GM18951 (cell line): ENCODE results near the gene TRPV3.
"Not testable (repeated sequence)": the region's sequence is repeated elsewhere in the genome, so short reads cannot be mapped to it uniquely, and the experiment has no call there.

ENCODE experiments used
- POLR2A ChIP-seq: IDR thresholded peaks from 4 replicates; pipeline ENCODE4 v1.6.1; 2011; ENCODE audit warnings: mild to moderate bottlenecking; ENCODE audit not compliant: insufficient read length, insufficient read depth; ENCODE audit errors: extremely low read depth
- in situ Hi-C: fragments of 300-500 bp; cut with MboI; formaldehyde crosslinking; loops from one replicate; pipeline ENCODE4 v1.12.0; 2022; ENCODE audit warnings: low sequenced_read_pairs, mixed read lengths, inconsistent platforms; ENCODE audit not compliant: unreplicated experiment

Gene TRPV3

GRCh38 chr17:3532106-3532858, 25.3 kb downstream of the TRPV3 start:
- no peak for TF ChIP-seq POLR2A
- in situ Hi-C loops, result no loop called here

GRCh38 chr17:3531266-3532101, 26.1 kb downstream of the TRPV3 start:
- in situ Hi-C loops, result no loop called here
- no peak for TF ChIP-seq POLR2A

- no peak for TF ChIP-seq POLR2A
- in situ Hi-C loops, result no loop called here
Measured at GRCh38 chr17:3529817-3530741, 27.5 kb downstream of the TRPV3 start.

GRCh38 chr17:3528880-3529511, 28.6 kb downstream of the TRPV3 start:
- TF ChIP-seq POLR2A, result no peak
- in situ Hi-C loops, result no loop called here

- TF ChIP-seq POLR2A, result no peak
- in situ Hi-C loops, result no loop called here
Measured at GRCh38 chr17:3528403-3528851, 29.2 kb downstream of the TRPV3 start.

GRCh38 chr17:3527896-3528295, 29.7 kb downstream of the TRPV3 start:
- TF ChIP-seq POLR2A, result no peak
- in situ Hi-C loops, result no loop called here

- in situ Hi-C loops, result no loop called here
- TF ChIP-seq POLR2A, result no peak
Measured at GRCh38 chr17:3527468-3527867, 30.1 kb downstream of the TRPV3 start.

- in situ Hi-C loops, result no loop called here
- TF ChIP-seq POLR2A, result no peak
Measured at GRCh38 chr17:3526971-3527370, 30.6 kb downstream of the TRPV3 start.

- in situ Hi-C loops, result no loop called here
- TF ChIP-seq POLR2A, result no peak
Measured at GRCh38 chr17:3526491-3526890, 31.1 kb downstream of the TRPV3 start.

GRCh38 chr17:3524024-3524423, 33.6 kb downstream of the TRPV3 start:
- TF ChIP-seq POLR2A, result no peak
- in situ Hi-C loops, result no loop called here

GRCh38 chr17:3519472-3519871, 38.1 kb downstream of the TRPV3 start:
- in situ Hi-C loops, result not testable (repeated sequence)

GRCh38 chr17:3514873-3515272, 42.7 kb downstream of the TRPV3 start:
- no peak for TF ChIP-seq POLR2A
- in situ Hi-C loops, result no loop called here

GRCh38 chr17:3514167-3514566, 43.4 kb downstream of the TRPV3 start:
- in situ Hi-C loops, result not testable (repeated sequence)
